Endothelial cell of umbilical vein (primary cell): ENCODE results near the gene ZDHHC17. TPM values are rescaled to one million over a fixed set of nuclear protein-coding genes. Genes with fewer than 3 reads are reported as not detected.

ENCODE experiments used
- BruUV-seq: library from RNA; stranded (reverse); fragments of 400-500 nt; replicated peaks from 2 replicates; lab custom pipeline; 2021; lab: Mats Ljungman, UMichigan
- CTCF ChIA-PET: fragments of 300-600, 350-600 bp; sonication (Branson Sonifier 250); formaldehyde crosslinking; loops from one replicate; lab custom pipeline; 2021; ENCODE audit warnings: antibody characterized with exemption, inconsistent platforms; lab: Charles Lee
- POLR2A ChIA-PET: fragments of 300-600, 350-600 bp; sonication (Branson Sonifier 250); formaldehyde crosslinking; loops from one replicate; lab custom pipeline; 2021; ENCODE audit warnings: antibody characterized with exemption, inconsistent platforms; lab: Charles Lee
- DNase-seq: peaks from one replicate; pipeline ENCODE4 v3.0.0-alpha.2; 2011; ENCODE audit warnings: low read depth, low spot score
- FAIRE-seq: peaks from 2 replicates; lab custom pipeline; 2011; peaks lifted over from hg19 to GRCh38; lab: Jason Lieb, UNC
- H2AFZ ChIP-seq: 2 replicates; pipeline ENCODE4 v1.6.0; 2012; ENCODE audit warnings: low read depth, low read length, control low read depth, inconsistent platforms
- H3K27ac ChIP-seq: 2 replicates; pipeline ENCODE4 v1.5.1; 2011; ENCODE audit warnings: low read depth, mild to moderate bottlenecking, control low read depth, low read length, moderate library complexity; ENCODE audit not compliant: insufficient read depth
- H3K27me3 ChIP-seq, 2 experiments: 2 replicates each; pipeline versions ENCODE4 v1.6.0 to v1.6.1; 2011; ENCODE audit warnings: low read length in 2 of 2, mixed read lengths in 1 of 2; ENCODE audit not compliant: control insufficient read depth in 2 of 2, insufficient read depth in 2 of 2
- H3K36me3 ChIP-seq, 2 experiments: 2 replicates in 1 of 2; 3 replicates in 1 of 2; pipeline ENCODE4 v1.5.1; 2011; ENCODE audit warnings: low read length in 2 of 2, mild to moderate bottlenecking in 1 of 2, moderate library complexity in 1 of 2; ENCODE audit not compliant: control insufficient read depth in 2 of 2, insufficient read depth in 2 of 2; ENCODE audit errors: extremely low read depth in 1 of 2
- H3K4me1 ChIP-seq: 3 replicates; pipeline ENCODE4 v1.5.1; 2011; ENCODE audit warnings: mild to moderate bottlenecking, low read length; ENCODE audit not compliant: control insufficient read depth, insufficient read depth; ENCODE audit errors: extremely low read depth
- H3K4me2 ChIP-seq: 2 replicates; pipeline ENCODE4 v1.6.1; 2011; ENCODE audit warnings: low read length, control low read depth, mixed read lengths; ENCODE audit not compliant: insufficient read depth
- H3K4me3 ChIP-seq, 3 experiments: fragments of 200-600 bp in 1 of 3; sonication (generic), shearing (Covaris generic) in 1 of 3; replicated peaks in 1 of 3; 2 replicates each; pipeline ENCODE4 v1.5.1; 2011 to 2016; ENCODE audit warnings: control low read depth in 3 of 3, low read length in 3 of 3, mild to moderate bottlenecking in 2 of 3, inconsistent platforms in 1 of 3, low read depth in 1 of 3, moderate library complexity in 1 of 3; ENCODE audit not compliant: insufficient read depth in 1 of 3
- H3K79me2 ChIP-seq: 2 replicates; pipeline ENCODE4 v1.6.0; 2012; ENCODE audit warnings: low read length, inconsistent platforms; ENCODE audit not compliant: control insufficient read depth, insufficient read depth
- H3K9ac ChIP-seq: replicated peaks from 2 replicates; pipeline ENCODE3; 2011; ENCODE audit warnings: low read length, control low read depth; ENCODE audit not compliant: insufficient read depth; ENCODE audit errors: extremely low read depth
- H3K9me1 ChIP-seq: replicated peaks from 3 replicates; pipeline ENCODE4 v1.6.0; 2011; ENCODE audit warnings: mild to moderate bottlenecking, low read length; ENCODE audit not compliant: control insufficient read depth, insufficient read depth; ENCODE audit errors: extremely low read depth
- H3K9me3 ChIP-seq: replicated peaks from 2 replicates; pipeline ENCODE4 v1.5.1; 2012; ENCODE audit warnings: low read length, inconsistent platforms; ENCODE audit not compliant: control insufficient read depth, insufficient read depth
- H4K20me1 ChIP-seq: replicated peaks from 2 replicates; pipeline ENCODE3; 2011; ENCODE audit warnings: mild to moderate bottlenecking, low read length; ENCODE audit not compliant: control insufficient read depth, insufficient read depth; ENCODE audit errors: extremely low read depth
- EZH2 ChIP-seq: IDR thresholded peaks from 2 replicates; pipeline ENCODE4 v1.6.1; 2012; ENCODE audit warnings: borderline replicate concordance, low read depth, mild to moderate bottlenecking, moderate library complexity, low read length, inconsistent platforms; ENCODE audit not compliant: severe bottlenecking
- GATA2 ChIP-seq: IDR thresholded peaks from 2 replicates; pipeline ENCODE4 v1.7.0; 2011; ENCODE audit warnings: low read depth, mild to moderate bottlenecking, moderate library complexity, mixed read lengths, low read length; ENCODE audit not compliant: insufficient read length, insufficient read depth
- JUN ChIP-seq: IDR thresholded peaks from 2 replicates; pipeline ENCODE4 v1.6.1; 2011; ENCODE audit warnings: borderline replicate concordance, low read depth; ENCODE audit not compliant: insufficient read length, insufficient read depth
- MYC ChIP-seq: IDR thresholded peaks from one replicate; pipeline ENCODE4 v1.6.1; 2011; ENCODE audit warnings: mild to moderate bottlenecking, low read depth, low read length
- POLR2A ChIP-seq: IDR thresholded peaks from 2 replicates; pipeline ENCODE4 v1.6.1; 2012; ENCODE audit warnings: low read depth, mild to moderate bottlenecking, control low read depth, low read length
- POLR2AphosphoS5 ChIP-seq: IDR thresholded peaks from 2 replicates; pipeline ENCODE4 v1.6.1; 2012; ENCODE audit warnings: low read depth, mild to moderate bottlenecking, control low read depth, low read length, moderate library complexity; ENCODE audit not compliant: insufficient read depth
- dilution Hi-C: fragments of 300-500 bp; cut with MboI; formaldehyde crosslinking; loops from one replicate; pipeline ENCODE4 v1.15.0; 2019; ENCODE audit warnings: low sequenced_read_pairs; ENCODE audit not compliant: extremely low pct_ligation_motif_present
- intact Hi-C: fragments of 100-400 bp; cut with micrococcal nuclease; formaldehyde crosslinking; loops from one replicate; pipeline ENCODE4 v1.10.0; 2022
- polyA plus RNA-seq, 4 experiments: library from polyadenylated mRNA; depleted of rRNA in 3 of 4; stranded (reverse) in 3 of 4; unstranded in 1 of 4; fragments of >200 nt; gene quantifications; 2 replicates each; pipeline versions ENCODE4 v1.2.1 to v1.2.3, GENCODE V29; 2011 to 2012; ENCODE audit warnings: missing spikeins in 1 of 4
- total RNA-seq: library from RNA; stranded (reverse); gene quantifications from 2 replicates; pipeline ENCODE4 v1.2.3, GENCODE V29; 2021
- TF ChIP-seq, protein P1 (sequence below): IDR thresholded peaks from 2 replicates; pipeline ENCODE4 v1.6.1; 2011; ENCODE audit not compliant: insufficient read depth, insufficient read length
- TF ChIP-seq, protein P2 (sequence below), 2 donors: IDR thresholded peaks; 1 replicate in 1 of 2; 2 replicates in 1 of 2; pipeline ENCODE4 v1.5.1; 2011; ENCODE audit warnings: low read length in 2 of 2, mild to moderate bottlenecking in 2 of 2, moderate library complexity in 2 of 2, control low read depth in 1 of 2, inconsistent platforms in 1 of 2, low read depth in 1 of 2; ENCODE audit not compliant: insufficient read depth in 1 of 2; ENCODE audit errors: extremely low read depth in 1 of 2

The ZDHHC17 gene
- total and polyA plus RNA-seq, 2 donors (not counting 3 experiments of a cell fraction or from before 2014, with no cell fraction given), result 21.2 to 26.9 TPM

DNA sequence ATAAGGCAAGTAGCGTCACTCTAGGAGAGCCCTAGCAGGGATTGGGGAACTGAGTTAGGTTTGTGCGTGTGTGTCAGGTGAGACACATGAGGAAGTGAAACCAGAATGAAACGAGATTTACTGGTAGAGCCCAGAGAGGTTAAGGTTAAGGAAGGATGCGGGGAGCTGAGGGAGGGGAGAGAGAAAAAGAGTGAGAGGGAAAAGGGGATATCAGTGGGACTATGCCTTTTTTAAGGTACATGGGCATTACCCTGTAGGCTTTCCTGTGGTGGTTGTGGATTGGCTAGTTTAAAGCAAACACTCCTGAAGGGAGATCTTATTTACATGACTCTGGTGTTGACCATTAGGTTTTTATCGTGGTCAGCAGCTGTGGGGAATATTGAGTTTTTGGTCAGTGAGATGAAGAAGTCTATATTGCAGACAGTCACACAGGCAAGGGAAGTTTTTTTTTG, 13.9 kb downstream of the ZDHHC17 start:
- dilution Hi-C loops (no loop called here), intact Hi-C loops (no loop called here)
- H3K27me3 ChIP-seq, result no peaks in the 10 kb centered on the region
- H3K79me2 ChIP-seq, result peaks cover 62% of the 10 kb centered on the region
- CTCF ChIA-PET, result interaction anchor here (1.1 to 2.2 kb wide), 2 partner anchors 10 to 156 kb away, joined by 4 to 5 read pairs; no protein-coding TSS in a partner anchor
- no peak overlapping the region for H3K4me2 ChIP-seq
- H4K20me1 ChIP-seq, result peaks cover 4% of the 10 kb centered on the region
- H3K4me3 ChIP-seq, result no peak overlapping the region
- H3K27ac ChIP-seq, result no peak overlapping the region
- TF ChIP-seq JUN (no peak), EZH2 (no peak), POLR2A (no peak), GATA2 (no peak), MYC (no peak), POLR2AphosphoS5 (no peak)
- TF ChIP-seq, protein P1, sequence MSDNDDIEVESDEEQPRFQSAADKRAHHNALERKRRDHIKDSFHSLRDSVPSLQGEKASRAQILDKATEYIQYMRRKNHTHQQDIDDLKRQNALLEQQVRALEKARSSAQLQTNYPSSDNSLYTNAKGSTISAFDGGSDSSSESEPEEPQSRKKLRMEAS, result no peak
- TF ChIP-seq, protein P2, sequence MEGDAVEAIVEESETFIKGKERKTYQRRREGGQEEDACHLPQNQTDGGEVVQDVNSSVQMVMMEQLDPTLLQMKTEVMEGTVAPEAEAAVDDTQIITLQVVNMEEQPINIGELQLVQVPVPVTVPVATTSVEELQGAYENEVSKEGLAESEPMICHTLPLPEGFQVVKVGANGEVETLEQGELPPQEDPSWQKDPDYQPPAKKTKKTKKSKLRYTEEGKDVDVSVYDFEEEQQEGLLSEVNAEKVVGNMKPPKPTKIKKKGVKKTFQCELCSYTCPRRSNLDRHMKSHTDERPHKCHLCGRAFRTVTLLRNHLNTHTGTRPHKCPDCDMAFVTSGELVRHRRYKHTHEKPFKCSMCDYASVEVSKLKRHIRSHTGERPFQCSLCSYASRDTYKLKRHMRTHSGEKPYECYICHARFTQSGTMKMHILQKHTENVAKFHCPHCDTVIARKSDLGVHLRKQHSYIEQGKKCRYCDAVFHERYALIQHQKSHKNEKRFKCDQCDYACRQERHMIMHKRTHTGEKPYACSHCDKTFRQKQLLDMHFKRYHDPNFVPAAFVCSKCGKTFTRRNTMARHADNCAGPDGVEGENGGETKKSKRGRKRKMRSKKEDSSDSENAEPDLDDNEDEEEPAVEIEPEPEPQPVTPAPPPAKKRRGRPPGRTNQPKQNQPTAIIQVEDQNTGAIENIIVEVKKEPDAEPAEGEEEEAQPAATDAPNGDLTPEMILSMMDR (IDR thresholded peaks at IDR 0.05; ENCODE audit: extremely low read depth in 1 of 2, insufficient read depth in 1 of 2, low read depth in 1 of 2, low read length in 2 of 2), result no peak
- no peaks in the 10 kb centered on the region for H3K4me1 ChIP-seq
- no TSS peak for BruUV-seq
- H3K9me3 ChIP-seq, result no peaks in the 10 kb centered on the region
- H2AFZ ChIP-seq, result no peak overlapping the region
- H3K9ac ChIP-seq, result no peak overlapping the region
- no peaks in the 10 kb centered on the region for H3K9me1 ChIP-seq
- H3K36me3 ChIP-seq, result peaks cover 0 to 2% of the 10 kb centered on the region in 2 experiments
- DNase-seq, result no peak
- POLR2A ChIA-PET, result no interaction called here
- FAIRE-seq, result no peak
